Peyer's patch (tissue), 4 donors: Measurements from ENCODE around the gene PFKL. TPM values are rescaled to one million over a fixed set of nuclear protein-coding genes. Genes with fewer than 3 reads are reported as not detected.
A peak's percentile ranks its signal among the peaks of the same experiment; 100 is the strongest.

ENCODE experiments used
- DNase-seq, 3 donors: peaks; one replicate each; pipeline ENCODE4 v3.0.0-alpha.2; 2017 to 2019
- H3K27ac ChIP-seq, 4 donors: fragments of 200-600 bp; sonication (generic); one replicate each; pipeline ENCODE4 v1.5.1; 2016 to 2019
- H3K27me3 ChIP-seq, 2 donors: fragments of 200-600 bp; sonication (generic); one replicate each; pipeline ENCODE4 v1.5.1; 2019
- H3K36me3 ChIP-seq, 3 donors: fragments of 200-600 bp; sonication (generic); one replicate each; pipeline ENCODE4 v1.5.1; 2016 to 2019
- H3K4me1 ChIP-seq, 4 donors: fragments of 200-600 bp; sonication (generic); one replicate each; pipeline ENCODE4 v1.5.1; 2016 to 2019
- H3K4me3 ChIP-seq, 4 donors: fragments of 200-600 bp; sonication (generic); 1 replicate in 3 of 4; 2 replicates in 1 of 4; pipeline ENCODE4 v1.5.1; 2016 to 2019; ENCODE audit warnings: mild to moderate bottlenecking in 1 of 4
- H3K9me3 ChIP-seq, 4 donors: fragments of 200-600 bp; sonication (generic); one replicate each; pipeline ENCODE4 v1.5.1; 2016 to 2019; ENCODE audit warnings: mild to moderate bottlenecking in 1 of 4
- CTCF ChIP-seq, 6 experiments: fragments of 450-650 bp in 4 of 6; fragments of 200-600 bp in 2 of 6; sonication (generic) in 1 of 6; IDR thresholded peaks; one replicate each; pipeline ENCODE4 v1.5.1; 2017 to 2019; ENCODE audit warnings: antibody characterized with exemption in 6 of 6, mild to moderate bottlenecking in 3 of 6, moderate library complexity in 1 of 6
- POLR2A ChIP-seq, 2 donors: fragments of 450-650 bp; IDR thresholded peaks; one replicate each; pipeline ENCODE4 v1.5.1; 2017; ENCODE audit warnings: antibody characterized with exemption in 2 of 2, mild to moderate bottlenecking in 2 of 2, moderate library complexity in 2 of 2
- total RNA-seq, 4 donors: library from RNA; depleted of rRNA; stranded (reverse); fragments of >200 nt; gene quantifications; one replicate each; pipeline ENCODE4 v1.1.0, GENCODE V29; 2016

PFKL gene
- total RNA-seq, 4 donors from 2014 or later, result 192 to 404 (median 274) TPM

- no peaks in the 10 kb centered on the region for H3K9me3 ChIP-seq
- H3K4me3 ChIP-seq, result no peak overlapping the region
- H3K4me1 ChIP-seq, result peaks cover 0 to 9% (median 0%) of the 10 kb centered on the region in 4 donors
- H3K36me3 ChIP-seq, result peaks cover 0 to 26% (median 0%) of the 10 kb centered on the region in 3 donors
- DNase-seq, result no peak
- no peak overlapping the region for H3K27ac ChIP-seq
- no peaks in the 10 kb centered on the region for H3K27me3 ChIP-seq
- no peak for TF ChIP-seq POLR2A (IDR thresholded peaks at IDR 0.05)
- TF ChIP-seq CTCF (IDR thresholded peaks at IDR 0.05), result no peak
These were observed 34.6 kb downstream of the PFKL start for GRCh38 chr21:44334329-44335030.

GRCh38 chr21:44335266-44336059 is 35.6 kb downstream of the PFKL start:
- TF ChIP-seq CTCF (IDR thresholded peaks at IDR 0.05) (no peak), POLR2A (IDR thresholded peaks at IDR 0.05) (no peak)
- no peak overlapping the region for H3K4me3 ChIP-seq
- H3K27me3 ChIP-seq, result no peaks in the 10 kb centered on the region
- no peak overlapping the region for H3K27ac ChIP-seq
- peaks cover 0 to 26% (median 0%) of the 10 kb centered on the region in 3 donors for H3K36me3 ChIP-seq
- no peaks in the 10 kb centered on the region for H3K9me3 ChIP-seq
- no peak for DNase-seq
- peaks cover 0 to 14% (median 2%) of the 10 kb centered on the region in 4 donors for H3K4me1 ChIP-seq

GRCh38 chr21:44337449-44337848 is 37.6 kb downstream of the PFKL start:
- no peaks in the 10 kb centered on the region for H3K9me3 ChIP-seq
- H3K4me3 ChIP-seq, result no peak overlapping the region
- H3K4me1 ChIP-seq, result peaks cover 0 to 14% (median 2%) of the 10 kb centered on the region in 4 donors
- H3K36me3 ChIP-seq, result peaks cover 0 to 16% (median 0%) of the 10 kb centered on the region in 3 donors
- peak overlapping the region in 1 of 4 donors; percentile 99 for H3K27ac ChIP-seq
- H3K27me3 ChIP-seq, result no peaks in the 10 kb centered on the region
- no peak for DNase-seq
- no peak for TF ChIP-seq POLR2A (IDR thresholded peaks at IDR 0.05)
- TF ChIP-seq CTCF (IDR thresholded peaks at IDR 0.05), result no peak

GRCh38 chr21:44337941-44338895 is 38.4 kb downstream of the PFKL start:
- H3K36me3 ChIP-seq, result peaks cover 0 to 16% (median 0%) of the 10 kb centered on the region in 3 donors
- peaks cover 0 to 14% (median 2%) of the 10 kb centered on the region in 4 donors for H3K4me1 ChIP-seq
- TF ChIP-seq POLR2A (IDR thresholded peaks at IDR 0.05) (no peak), CTCF (IDR thresholded peaks at IDR 0.05) (peak in 4 of 6 experiments; percentile 10 to 56 (median 54))
- no peaks in the 10 kb centered on the region for H3K27me3 ChIP-seq
- no peaks in the 10 kb centered on the region for H3K9me3 ChIP-seq
- peak overlapping the region; percentile 37 to 86 (median 63) for H3K4me3 ChIP-seq
- peak overlapping the region; percentile 85 to 99 (median 97) for H3K27ac ChIP-seq
- DNase-seq, result peak; percentile 33 to 80 (median 80)
